Thyroid gland (tissue), 4 donors: Measurements from ENCODE around the gene FBXL17. TPM values are rescaled to one million over a fixed set of nuclear protein-coding genes. Genes with fewer than 3 reads are reported as not detected.

Experiments
- DNase-seq, 2 donors: peaks; one replicate each; pipeline ENCODE4 v3.0.0-alpha.2; 2019
- H3K27ac ChIP-seq, 3 donors: fragments of 200-600 bp; sonication (generic); 1 replicate in 2 of 3; 2 replicates in 1 of 3; pipeline ENCODE4 v1.5.1; 2016 to 2019; ENCODE audit warnings: mild to moderate bottlenecking in 1 of 3, moderate library complexity in 1 of 3
- H3K27me3 ChIP-seq: fragments of 200-600 bp; sonication (generic); one replicate; pipeline ENCODE4 v1.5.1; 2019
- H3K36me3 ChIP-seq, 2 donors: fragments of 200-600 bp; sonication (generic); one replicate each; pipeline ENCODE4 v1.5.1; 2016 to 2019
- H3K4me1 ChIP-seq, 2 donors: fragments of 200-600 bp; sonication (generic); one replicate each; pipeline ENCODE4 v1.5.1; 2017 to 2019
- H3K4me3 ChIP-seq, 3 donors: fragments of 200-600 bp; sonication (generic); replicated peaks in 1 of 3; 1 replicate in 2 of 3; 2 replicates in 1 of 3; pipeline ENCODE4 v1.5.1; 2016; ENCODE audit warnings: mild to moderate bottlenecking in 1 of 3
- H3K9me3 ChIP-seq: fragments of 200-600 bp; sonication (generic); one replicate; pipeline ENCODE4 v1.5.1; 2017
- CTCF ChIP-seq, 6 experiments: fragments of 200-600 bp in 3 of 6; fragments of 450-650 bp in 3 of 6; sonication (generic) in 3 of 6; IDR thresholded peaks; one replicate each; pipeline ENCODE4 v1.5.1; 2016 to 2019; ENCODE audit warnings: antibody characterized with exemption in 6 of 6, mild to moderate bottlenecking in 2 of 6, inconsistent platforms in 1 of 6, moderate library complexity in 1 of 6
- POLR2A ChIP-seq, 2 donors: fragments of 450-650 bp; IDR thresholded peaks; one replicate each; pipeline ENCODE4 v1.6.1; 2017; ENCODE audit warnings: antibody characterized with exemption in 2 of 2, mild to moderate bottlenecking in 2 of 2, moderate library complexity in 1 of 2
- WGBS, 2 donors: methylation state at CpG; one replicate each; pipeline ENCODE4 v1.1.5; 2017; 5-methylcytosine and 5-hydroxymethylcytosine counted together
- intact Hi-C: fragments of 100-400 bp; cut with DNase I; formaldehyde crosslinking; loops from one replicate; pipeline ENCODE4 v1.15.1; 2023
- total RNA-seq, 4 donors: library from RNA; depleted of rRNA; stranded (reverse); fragments of >200 nt; gene quantifications; one replicate each; pipeline ENCODE4 v1.2.3, GENCODE V29; 2016

FBXL17 gene
- total RNA-seq, 4 donors from 2014 or later: 37.6 to 77.7 (median 55.6) TPM

- no peak for TF ChIP-seq CTCF (IDR thresholded peaks at IDR 0.05)
- no peak for TF ChIP-seq POLR2A (IDR thresholded peaks at IDR 0.05)
- H3K9me3 ChIP-seq: no peaks in the 10 kb centered on the region
- H3K36me3 ChIP-seq: no peaks in the 10 kb centered on the region
- WGBS, 2 donors: 97 to 98% methylated on average over 4 of the region's 4 CpGs
- H3K27ac ChIP-seq: no peak overlapping the region
- H3K27me3 ChIP-seq: no peaks in the 10 kb centered on the region
- peaks cover 0 to 2% of the 10 kb centered on the region in 2 donors for H3K4me1 ChIP-seq
- H3K4me3 ChIP-seq: no peak overlapping the region
- intact Hi-C loops: no loop called here
- no peak for DNase-seq
Observed at GRCh38 chr5:107888541-107888940, 493.4 kb downstream of the FBXL17 start.

- TF ChIP-seq POLR2A (IDR thresholded peaks at IDR 0.05): no peak
- no peak for TF ChIP-seq CTCF (IDR thresholded peaks at IDR 0.05)
- H3K9me3 ChIP-seq: no peaks in the 10 kb centered on the region
- H3K4me1 ChIP-seq: no peaks in the 10 kb centered on the region
- 55 to 60% methylated on average over 11 of the region's 11 CpGs for WGBS, 2 donors
- no peak overlapping the region for H3K27ac ChIP-seq
- H3K36me3 ChIP-seq: no peaks in the 10 kb centered on the region
- intact Hi-C loops: no loop called here
- DNase-seq: no peak
- no peaks in the 10 kb centered on the region for H3K27me3 ChIP-seq
- H3K4me3 ChIP-seq: no peak overlapping the region
Observed at GRCh38 chr5:107887166-107887943, 494.5 kb downstream of the FBXL17 start.

- 90 to 94% methylated on average over 2 of the region's 2 CpGs for WGBS, 2 donors
Observed at GRCh38 chr5:107885601-107886000, 496.3 kb downstream of the FBXL17 start.

GRCh38 chr5:107884871-107885270, 497.0 kb downstream of the FBXL17 start:
- Histone ChIP-seq H3K27me3 (no peaks in the 10 kb centered on the region), H3K4me3 (no peak overlapping the region), H3K36me3 (no peaks in the 10 kb centered on the region), H3K9me3 (no peaks in the 10 kb centered on the region), H3K4me1 (no peaks in the 10 kb centered on the region), H3K27ac (no peak overlapping the region)
- TF ChIP-seq POLR2A (IDR thresholded peaks at IDR 0.05): no peak
- intact Hi-C loops: no loop called here
- no peak for DNase-seq
- WGBS, 2 donors: 93 to 98% methylated on average over 1 of the region's 1 CpG

More at GRCh38 chr5:107885601-107886000, 496.3 kb downstream of the FBXL17 start:
- Histone ChIP-seq H3K36me3 (no peaks in the 10 kb centered on the region), H3K27ac (no peak overlapping the region), H3K4me1 (no peaks in the 10 kb centered on the region), H3K27me3 (no peaks in the 10 kb centered on the region), H3K9me3 (no peaks in the 10 kb centered on the region), H3K4me3 (no peak overlapping the region)
- TF ChIP-seq POLR2A (IDR thresholded peaks at IDR 0.05) (no peak), CTCF (IDR thresholded peaks at IDR 0.05) (no peak)
- intact Hi-C loops: no loop called here
- DNase-seq: no peak

GRCh38 chr5:107878661-107879060, 503.2 kb downstream of the FBXL17 start:
- H3K9me3 ChIP-seq: no peaks in the 10 kb centered on the region
- 64 to 78% methylated on average over 4 of the region's 4 CpGs for WGBS, 2 donors
- DNase-seq: no peak
- H3K4me3 ChIP-seq: no peak overlapping the region
- no peak overlapping the region for H3K27ac ChIP-seq
- H3K4me1 ChIP-seq: peaks cover 0 to 9% of the 10 kb centered on the region in 2 donors
- TF ChIP-seq CTCF (IDR thresholded peaks at IDR 0.05) (no peak), POLR2A (IDR thresholded peaks at IDR 0.05) (no peak)
- H3K27me3 ChIP-seq: no peaks in the 10 kb centered on the region
- intact Hi-C loops: no loop called here
- H3K36me3 ChIP-seq: no peaks in the 10 kb centered on the region
